Measurements from ENCODE around the gene AP4M1.

AP4M1 gene

DNA sequence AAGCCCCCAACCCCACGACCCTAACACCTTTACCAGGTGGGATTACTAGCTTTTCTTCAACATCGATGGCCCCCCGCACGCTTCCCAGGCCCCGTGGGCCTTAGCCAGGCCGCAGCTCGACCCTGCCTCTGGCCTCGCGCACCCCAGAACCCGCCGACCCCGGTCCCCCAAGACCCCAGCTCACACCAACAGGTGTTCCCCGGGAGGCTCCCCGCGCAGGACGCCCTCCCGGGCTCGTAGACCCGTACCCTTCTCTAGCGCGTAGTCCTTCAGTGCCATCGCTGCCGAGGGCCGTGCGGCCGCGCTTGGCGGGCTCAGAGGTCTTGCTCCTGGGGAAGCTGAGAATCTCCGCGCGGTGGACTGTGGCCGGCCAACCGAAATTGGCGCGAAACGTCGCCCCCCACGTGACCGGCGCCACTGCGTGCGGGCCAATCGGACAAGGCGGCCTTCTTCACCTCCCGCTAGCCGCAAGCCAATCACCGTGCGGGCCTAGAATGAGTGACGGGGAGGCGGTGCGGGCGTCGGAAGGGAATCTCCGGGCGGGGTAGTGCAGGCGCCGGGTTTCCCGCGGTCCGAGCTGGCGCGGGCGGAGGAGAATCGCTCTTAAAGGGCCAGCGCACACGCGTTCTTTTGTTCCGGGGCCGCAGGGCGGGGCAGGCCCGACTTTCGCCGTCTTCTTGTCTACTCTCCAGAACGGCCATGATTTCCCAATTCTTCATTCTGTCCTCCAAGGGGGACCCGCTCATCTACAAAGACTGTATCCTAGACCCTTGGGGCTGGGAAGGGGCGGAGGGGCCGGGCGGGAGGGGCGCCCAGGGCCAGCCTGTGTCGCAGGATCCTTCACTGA is at the start of gene AP4M1, which contains the start of gene MCM7:
Gene AP4M1 (plus strand): TSS at position 628 of the 847 bp plus-strand sequence. CDS start 72 bp downstream, at position 700.
Gene MCM7 (minus strand): TSS at position 382 of the 847 bp plus-strand sequence. CDS start 103 bp downstream, at position 279.
- H3K4me3 ChIP-seq (ENCODE audit: low read depth, low read length), result peak within 1 kb of the TSS; percentile 91

DNA sequence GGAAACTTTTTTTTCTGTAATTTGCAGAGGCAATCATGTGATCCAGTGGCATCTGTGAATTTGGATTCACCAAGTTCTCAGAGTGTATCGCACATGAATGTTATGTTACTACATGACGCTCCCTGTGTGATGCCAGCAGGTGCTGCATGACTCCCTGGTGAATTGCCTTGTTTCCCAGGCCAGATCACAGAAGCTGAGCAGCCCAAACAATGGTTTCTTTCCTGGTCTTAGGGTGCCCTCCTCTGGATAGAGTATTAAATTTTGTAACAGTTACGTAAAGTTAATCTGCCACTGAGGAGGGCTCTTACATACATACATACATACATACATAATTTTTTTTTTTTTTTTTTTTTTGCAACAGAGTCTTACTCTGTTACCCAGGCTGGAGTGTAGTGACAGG is 48.2 kb upstream of the AP4M1 start:
- no peak overlapping the region for H3K4me3 ChIP-seq (ENCODE audit: low read depth, low read length)

DNA sequence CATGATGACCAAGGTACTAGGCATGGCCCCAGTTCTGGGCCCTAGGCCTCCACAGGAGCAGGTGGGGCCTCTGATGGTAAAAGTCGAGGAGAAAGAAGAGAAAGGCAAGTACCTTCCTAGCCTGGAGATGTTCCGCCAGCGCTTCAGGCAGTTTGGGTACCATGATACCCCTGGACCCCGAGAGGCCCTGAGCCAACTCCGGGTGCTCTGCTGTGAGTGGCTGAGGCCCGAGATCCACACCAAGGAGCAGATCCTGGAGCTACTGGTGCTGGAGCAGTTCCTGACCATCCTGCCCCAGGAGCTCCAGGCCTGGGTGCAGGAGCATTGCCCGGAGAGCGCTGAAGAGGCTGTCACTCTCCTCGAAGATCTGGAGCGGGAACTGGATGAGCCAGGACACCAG is 44.4 kb upstream of the AP4M1 start:
- H3K4me3 ChIP-seq (ENCODE audit: low read depth, low read length), result no peak overlapping the region

GRCh38 chr7:100059251-100059739 is 42.1 kb upstream of the AP4M1 start:
- H3K4me3 ChIP-seq (ENCODE audit: low read depth, low read length), result no peak overlapping the region

DNA sequence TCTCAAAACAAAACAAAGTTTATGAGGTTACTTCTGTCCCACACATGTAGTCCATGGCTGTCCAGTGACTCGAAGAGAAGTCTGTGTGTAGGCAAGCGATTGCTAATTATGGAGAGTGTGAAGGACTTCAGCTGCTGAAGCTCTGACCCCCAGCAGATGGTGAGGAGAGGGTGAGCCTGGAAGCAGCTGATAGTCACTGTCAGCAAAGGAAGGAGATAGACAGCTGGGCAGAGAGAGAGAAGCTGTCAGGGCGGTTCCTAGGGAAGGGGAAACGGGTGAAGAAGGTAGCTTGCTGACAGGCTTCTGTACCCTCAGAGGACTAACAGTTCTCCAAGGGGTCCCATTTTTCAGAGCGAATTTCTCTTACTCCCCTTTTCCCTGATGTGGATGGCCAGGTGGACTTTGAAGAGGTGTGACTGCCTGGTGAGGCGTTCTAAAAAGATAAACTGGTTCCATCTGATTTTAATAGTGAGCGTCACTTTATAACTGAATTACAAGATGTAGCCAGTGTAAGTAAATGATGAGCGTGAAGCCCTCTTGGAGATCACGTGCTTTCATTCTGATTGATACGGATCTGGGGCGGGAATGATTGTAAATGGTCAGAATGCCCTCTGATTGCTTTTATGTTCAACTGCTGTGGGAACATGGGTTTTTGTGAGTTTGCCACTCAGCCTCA is 39.8 kb upstream of the AP4M1 start:
- no peak overlapping the region for H3K4me3 ChIP-seq (ENCODE audit: low read depth, low read length)

DNA sequence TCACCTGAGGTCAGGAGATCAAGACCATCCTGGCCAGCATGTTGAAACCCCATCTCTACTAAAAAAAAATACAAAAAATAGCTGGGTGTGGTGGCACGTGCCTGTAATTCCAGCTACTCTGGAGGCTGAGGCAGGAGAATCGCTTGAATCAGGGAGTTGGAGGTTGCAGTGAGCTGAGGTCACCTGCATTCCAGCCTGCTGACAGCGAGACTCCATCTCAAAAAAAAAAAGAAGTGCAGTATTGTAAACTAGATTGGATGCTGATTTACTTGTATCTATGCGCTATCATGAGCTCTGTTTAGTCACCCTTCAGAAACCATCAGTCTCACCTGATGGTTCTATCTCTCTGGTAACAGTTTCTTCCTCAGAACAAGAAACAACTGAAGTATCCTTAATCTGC is 38.1 kb upstream of the AP4M1 start:
- no peak overlapping the region for H3K4me3 ChIP-seq (ENCODE audit: low read depth, low read length)

- H3K4me3 ChIP-seq (ENCODE audit: low read depth, low read length), result no peak overlapping the region
Measured at GRCh38 chr7:100064162-100064561, 37.3 kb upstream of the AP4M1 start.

GRCh38 chr7:100065452-100066186 is 35.8 kb upstream of the AP4M1 start:
- H3K4me3 ChIP-seq (ENCODE audit: low read depth, low read length), result no peak overlapping the region

DNA sequence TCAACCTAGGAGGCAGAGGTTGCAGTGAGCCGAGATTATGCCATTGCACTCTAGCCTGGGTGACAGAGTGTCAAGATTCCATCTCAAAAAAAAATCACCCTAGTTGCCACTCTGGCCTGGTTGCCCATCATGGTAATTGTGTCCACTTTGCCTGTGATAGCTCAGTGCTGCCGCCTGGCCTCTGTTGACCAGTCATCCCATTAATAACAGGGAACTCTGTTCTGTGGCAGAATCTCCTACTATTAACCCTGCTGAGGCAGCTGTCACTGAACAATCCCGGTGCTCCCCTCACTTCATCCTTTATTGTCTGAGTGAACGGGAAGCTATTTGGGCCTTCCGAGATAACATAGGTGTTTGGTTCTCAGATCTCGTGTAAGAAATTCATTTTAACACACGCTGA is 34.5 kb upstream of the AP4M1 start:
- H3K4me3 ChIP-seq (ENCODE audit: low read depth, low read length), result no peak overlapping the region

DNA sequence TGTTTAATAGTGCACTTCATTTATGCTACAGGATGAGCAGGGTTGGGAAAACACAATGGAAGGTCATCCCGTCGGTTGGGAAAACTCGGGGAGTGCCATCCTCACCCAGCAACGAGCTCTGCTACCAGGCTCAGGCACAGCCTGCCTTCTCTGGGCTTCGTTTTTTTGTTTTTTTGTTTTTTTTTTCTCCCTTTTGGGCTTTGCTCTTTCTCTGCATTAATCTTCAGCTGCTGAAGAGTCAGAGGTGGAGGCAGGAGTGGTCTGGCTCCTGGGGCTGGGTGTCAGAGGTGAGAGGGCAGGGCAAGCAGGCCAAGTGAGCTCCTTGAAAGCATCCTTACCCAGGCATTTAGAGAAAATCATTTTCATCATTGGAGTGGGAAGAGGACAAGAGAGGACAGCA is 31.5 kb upstream of the AP4M1 start:
- no peak overlapping the region for H3K4me3 ChIP-seq (ENCODE audit: low read depth, low read length)

DNA sequence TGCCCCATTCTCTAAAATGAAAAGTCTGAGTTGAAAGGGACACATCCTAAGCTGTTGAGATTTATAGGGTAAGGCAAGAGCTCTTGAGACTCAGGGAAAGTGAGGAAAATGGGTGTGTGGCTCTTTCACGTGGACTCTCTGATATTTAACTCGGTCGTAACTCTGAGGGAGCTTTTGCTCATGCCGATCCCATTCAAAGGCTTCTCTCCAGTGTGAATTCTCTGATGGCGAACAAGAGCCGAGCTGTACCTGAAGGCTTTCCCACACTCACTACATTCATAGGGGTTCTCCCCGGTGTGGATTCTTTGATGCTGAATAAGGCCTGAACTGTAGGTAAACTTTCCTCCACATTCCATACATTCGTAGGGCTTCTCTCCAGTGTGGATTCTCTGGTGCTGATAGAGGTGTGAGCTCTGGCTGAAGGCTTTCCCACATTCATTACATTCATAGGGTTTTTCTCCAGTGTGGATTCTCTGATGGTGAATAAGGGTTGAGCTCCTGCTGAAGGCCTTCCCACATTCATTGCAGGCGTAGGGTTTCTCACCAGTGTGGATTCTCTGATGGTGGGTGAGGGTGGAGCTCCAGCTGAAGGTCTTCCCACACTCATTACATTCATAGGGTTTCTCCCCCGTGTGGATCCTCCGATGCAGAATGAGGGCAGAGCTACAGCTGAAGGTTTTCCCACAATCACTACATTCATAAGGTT is 30.3 kb upstream of the AP4M1 start:
- H3K4me3 ChIP-seq (ENCODE audit: low read depth, low read length), result no peak overlapping the region

GRCh38 chr7:100072462-100072861 is 29.0 kb upstream of the AP4M1 start:
- no peak overlapping the region for H3K4me3 ChIP-seq (ENCODE audit: low read depth, low read length)

GRCh38 chr7:100074841-100075240 is 26.6 kb upstream of the AP4M1 start:
- H3K4me3 ChIP-seq (ENCODE audit: low read depth, low read length), result no peak overlapping the region

DNA sequence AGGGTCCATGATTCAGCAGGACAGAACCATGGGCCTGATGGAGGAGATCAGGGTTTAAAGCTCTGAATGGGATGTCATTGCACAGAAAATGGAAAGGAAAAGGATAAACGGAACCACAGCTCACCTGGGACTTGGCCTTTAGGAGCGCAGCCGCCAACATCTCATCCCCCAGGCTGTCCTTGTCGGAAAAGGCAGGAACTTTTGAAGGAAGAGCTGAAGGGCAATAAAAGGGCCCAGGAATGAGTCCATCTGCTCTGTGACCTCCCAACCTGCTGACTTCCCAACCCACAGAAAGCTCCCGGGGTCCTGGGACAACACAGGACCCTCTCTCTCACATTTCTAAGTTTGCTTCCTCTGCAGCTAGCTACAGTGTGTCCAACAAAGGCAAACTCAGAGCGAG is 26.0 kb upstream of the AP4M1 start:
- H3K4me3 ChIP-seq (ENCODE audit: low read depth, low read length), result no peak overlapping the region

DNA sequence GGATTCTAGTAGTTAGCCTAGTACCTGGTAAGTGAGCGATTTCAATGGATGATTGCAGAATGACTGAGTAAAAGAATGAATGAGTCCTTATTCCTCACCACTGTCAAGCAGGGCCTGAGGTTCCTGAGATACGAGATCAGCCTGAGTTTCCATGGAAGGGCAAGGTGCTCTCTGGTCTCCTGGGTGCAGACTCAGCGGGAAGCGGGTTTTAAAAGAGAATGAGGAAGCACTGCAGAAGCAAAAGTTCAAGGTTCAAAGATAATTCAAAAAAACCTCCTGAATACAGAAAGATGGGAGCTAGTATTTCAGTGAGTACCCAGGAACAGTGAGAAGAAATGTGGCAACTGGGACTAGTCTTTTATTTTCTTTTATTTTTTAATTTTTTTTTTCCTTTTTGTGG is 24.2 kb upstream of the AP4M1 start:
- H3K4me3 ChIP-seq (ENCODE audit: low read depth, low read length), result no peak overlapping the region

GRCh38 chr7:100079024-100079560 is 22.4 kb upstream of the AP4M1 start:
- H3K4me3 ChIP-seq (ENCODE audit: low read depth, low read length), result no peak overlapping the region

DNA sequence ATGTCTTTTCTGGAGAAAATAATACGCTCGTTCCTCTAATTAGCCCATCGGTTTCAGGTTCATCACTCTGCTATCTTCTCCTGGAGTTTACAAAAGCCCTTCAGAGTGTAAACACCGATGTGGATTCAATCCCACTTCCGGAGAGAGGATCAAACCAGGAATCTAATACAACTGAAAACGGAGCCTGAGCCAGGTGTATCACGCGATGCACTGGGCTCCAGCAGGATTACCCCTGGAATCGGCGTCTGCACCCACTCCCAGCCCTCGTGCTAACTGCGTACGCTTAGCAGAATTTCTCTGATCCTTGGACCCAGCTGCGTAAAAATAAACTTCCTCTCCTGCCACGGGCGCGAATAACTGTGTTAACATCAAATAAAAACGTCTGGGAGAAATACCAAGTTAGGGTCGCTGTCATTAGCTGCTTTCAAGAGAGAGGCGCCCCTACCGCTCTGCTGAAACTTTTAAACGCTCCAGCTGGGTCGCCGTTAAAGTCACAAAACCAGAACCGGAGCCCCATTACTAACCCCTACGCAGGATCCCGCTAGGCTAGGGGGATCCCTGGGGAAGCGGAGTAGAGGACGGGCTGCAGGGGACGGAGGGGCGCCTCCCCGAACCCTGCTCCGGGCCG is 20.4 kb upstream of the AP4M1 start:
- peak overlapping the region; percentile 93 for H3K4me3 ChIP-seq (ENCODE audit: low read depth, low read length)

DNA sequence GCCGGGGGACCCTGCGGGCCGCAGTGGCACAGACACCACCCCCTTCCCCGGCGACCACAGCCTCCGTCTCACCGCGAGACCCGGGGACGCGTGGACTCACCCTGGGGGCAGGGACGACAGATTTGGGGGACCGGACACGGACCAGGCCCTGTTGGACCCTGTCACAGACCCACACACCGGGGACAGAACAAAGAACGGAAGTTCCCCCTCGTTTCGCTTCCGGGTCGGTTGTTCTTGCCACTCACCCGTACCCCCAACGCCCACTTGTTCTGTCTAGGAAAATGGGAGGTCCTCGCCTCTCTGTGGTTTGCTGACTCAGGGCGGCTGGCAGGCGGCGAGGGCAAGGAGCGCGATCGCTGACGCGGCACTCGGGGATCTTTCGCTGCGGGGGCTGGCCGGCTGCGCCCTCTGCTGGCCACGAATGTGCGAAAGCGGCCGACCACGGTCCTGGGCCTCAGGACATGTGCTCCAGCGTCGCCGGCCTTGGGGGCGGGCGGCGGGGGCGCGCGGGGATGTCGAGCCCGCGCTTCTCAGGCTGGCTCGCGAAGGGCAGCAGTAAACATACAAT is 19.8 kb upstream of the AP4M1 start, which contains the start of gene ZNF3:
Gene ZNF3 (minus strand): TSS at position 189 of the 568 bp plus-strand sequence. CDS start 4,366 bp downstream, outside the sequence.
- peak within 1 kb of the TSS; percentile 93 for H3K4me3 ChIP-seq (ENCODE audit: low read depth, low read length)

DNA sequence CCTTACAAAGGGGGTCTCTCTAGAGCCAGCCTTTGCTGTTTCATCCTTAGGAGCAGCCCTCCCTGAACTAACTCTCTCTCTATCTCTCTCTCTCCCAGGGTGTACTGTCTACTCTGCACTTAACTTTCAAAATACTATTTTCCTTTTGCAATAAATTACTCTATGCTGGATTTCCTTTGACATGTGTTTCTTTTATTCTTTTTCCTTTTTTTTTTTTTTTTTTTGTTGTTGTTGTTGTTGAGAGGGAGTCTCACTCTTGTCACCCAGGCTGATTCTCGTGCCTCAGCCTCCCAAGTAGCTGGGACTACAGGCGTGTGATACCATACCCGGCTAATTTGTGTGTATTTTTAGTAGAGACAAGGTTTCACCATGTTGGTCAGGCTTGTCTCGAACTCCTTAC is 18.5 kb upstream of the AP4M1 start:
- no peak overlapping the region for H3K4me3 ChIP-seq (ENCODE audit: low read depth, low read length)

DNA sequence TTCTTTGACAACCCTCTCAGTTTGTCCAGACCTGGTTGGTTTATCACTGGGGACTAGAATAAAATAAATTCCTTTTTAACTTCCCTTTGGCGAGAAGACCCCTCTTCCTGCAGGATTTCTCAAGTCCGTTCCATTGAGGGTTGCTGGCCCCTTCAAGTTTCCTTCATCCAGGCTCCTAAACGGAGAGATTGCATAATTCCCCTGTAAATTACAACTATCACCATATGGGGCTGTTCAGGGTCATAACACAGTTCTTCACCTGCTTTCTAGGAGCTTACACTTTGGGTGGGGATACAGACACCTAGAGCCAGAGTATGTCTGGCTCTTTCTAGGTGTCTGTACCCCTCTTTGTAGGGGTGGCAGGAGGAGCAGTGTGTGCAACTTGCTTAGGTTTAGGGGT is 15.9 kb upstream of the AP4M1 start:
- H3K4me3 ChIP-seq (ENCODE audit: low read depth, low read length), result no peak overlapping the region
